ENCODE measurements around the gene SLC38A2.

The SLC38A2 gene

DNA sequence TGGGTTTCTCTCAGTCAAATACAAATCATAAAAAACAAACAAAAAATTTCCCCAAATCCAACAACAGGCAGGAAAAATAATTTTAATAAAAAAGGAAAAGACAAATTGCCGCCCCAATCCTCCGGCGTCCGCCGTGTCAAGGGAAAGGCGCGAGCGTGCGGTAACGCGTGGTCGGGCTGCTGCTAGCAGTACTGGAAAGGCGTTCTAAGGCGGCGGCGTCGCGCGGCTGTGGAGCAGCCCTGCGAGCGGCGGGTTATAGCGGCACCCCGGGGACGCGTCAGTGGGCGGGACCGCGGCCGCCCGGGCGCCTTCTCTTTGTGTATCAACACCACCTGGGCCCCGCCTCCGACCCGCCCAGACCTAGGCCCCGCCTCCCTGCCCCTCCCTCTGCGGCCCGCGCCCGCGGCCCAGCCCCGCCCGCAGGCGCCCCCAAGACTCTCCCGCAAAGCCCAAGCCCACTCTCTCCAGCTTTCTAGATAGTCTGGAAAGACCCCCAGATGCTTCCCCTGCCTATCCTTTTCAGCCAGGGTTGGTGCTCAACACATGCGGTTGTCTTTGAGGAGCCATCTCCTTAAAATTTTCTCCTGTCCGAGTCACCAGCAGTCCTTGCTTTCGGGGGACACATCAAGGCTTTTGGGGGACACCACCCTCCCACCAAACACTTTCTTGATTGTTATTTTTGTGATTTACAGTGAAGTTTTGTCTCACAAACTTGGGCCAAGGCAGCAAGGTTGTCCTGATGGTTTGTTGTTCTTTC, at the start of gene SLC38A2:
SLC38A2 (minus strand) TSS at position 230 of the 757 bp plus-strand sequence. CDS start 1,480 bp downstream, outside the sequence.
- Histone ChIP-seq H3K4me3 (ENCODE audit: low read depth in 1 of 2, low read length in 2 of 2) (peak within 1 kb of the TSS; percentile 89 to 99), H3K9ac (ENCODE audit: low read length) (peak within 1 kb of the TSS; percentile 97), H3K36me3 (ENCODE audit: insufficient read depth, low read length) (peaks cover 34% of the 10 kb centered on the region), H3K27ac (ENCODE audit: low read depth, low read length) (peak within 1 kb of the TSS; percentile 99), H3K9me3 (ENCODE audit: low read length) (no peaks in the 10 kb centered on the region), H3K4me1 (ENCODE audit: insufficient read depth, low read length) (peaks cover 29% of the 10 kb centered on the region), H3K27me3 (ENCODE audit: control insufficient read depth in 1 of 2, insufficient read depth in 2 of 2, low read length in 2 of 2) (no peaks in the 10 kb centered on the region)

DNA sequence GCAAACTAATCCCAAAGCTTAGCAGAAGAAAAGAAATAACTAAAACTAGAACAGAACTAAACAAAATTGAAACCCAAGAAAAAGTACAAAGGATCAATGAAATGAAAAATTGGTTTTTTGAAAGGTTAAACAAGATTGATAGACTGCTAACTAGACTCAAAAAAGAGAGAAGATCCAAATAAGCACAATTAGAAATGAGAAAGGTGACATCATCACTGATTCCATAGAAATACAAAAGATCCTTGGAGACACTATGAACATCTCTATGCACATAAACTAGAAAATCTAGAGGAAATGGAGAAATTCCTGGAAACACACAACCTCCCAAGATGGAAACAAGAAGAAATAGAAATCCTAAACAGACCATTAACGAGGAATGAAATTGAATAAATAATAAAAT, 47.1 kb upstream of the SLC38A2 start:
- H3K36me3 ChIP-seq (ENCODE audit: insufficient read depth, low read length), result no peaks in the 10 kb centered on the region
- H3K4me3 ChIP-seq (ENCODE audit: low read depth in 1 of 2, low read length in 2 of 2), result no peak overlapping the region
- no peaks in the 10 kb centered on the region for H3K27me3 ChIP-seq (ENCODE audit: control insufficient read depth in 1 of 2, insufficient read depth in 2 of 2, low read length in 2 of 2)
- H3K9ac ChIP-seq (ENCODE audit: low read length), result no peak overlapping the region
- H3K27ac ChIP-seq (ENCODE audit: low read depth, low read length), result no peak overlapping the region
- no peaks in the 10 kb centered on the region for H3K9me3 ChIP-seq (ENCODE audit: low read length)
- no peaks in the 10 kb centered on the region for H3K4me1 ChIP-seq (ENCODE audit: insufficient read depth, low read length)

DNA sequence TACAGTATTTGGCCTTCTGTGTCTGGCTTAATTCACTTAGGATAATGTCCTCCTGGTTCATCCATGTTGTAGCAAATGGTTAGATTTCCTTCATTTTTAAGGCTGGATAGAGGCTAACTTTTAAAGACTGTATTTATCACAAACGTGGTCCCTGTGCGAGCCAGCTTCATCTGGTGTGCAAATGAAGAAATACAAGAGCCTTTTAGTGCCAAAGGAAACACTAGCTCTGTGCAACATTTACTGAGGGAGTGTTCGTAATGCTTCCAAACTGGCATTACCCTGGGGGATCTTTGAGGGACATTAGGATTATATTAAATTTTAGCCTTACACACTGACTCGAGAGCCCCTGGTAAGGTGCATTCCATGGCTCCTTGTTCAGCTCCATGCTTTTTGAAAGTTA, 43.0 kb upstream of the SLC38A2 start:
- no peak overlapping the region for H3K4me3 ChIP-seq (ENCODE audit: low read depth in 1 of 2, low read length in 2 of 2)
- H3K9me3 ChIP-seq (ENCODE audit: low read length), result no peaks in the 10 kb centered on the region
- H3K9ac ChIP-seq (ENCODE audit: low read length), result no peak overlapping the region
- no peaks in the 10 kb centered on the region for H3K4me1 ChIP-seq (ENCODE audit: insufficient read depth, low read length)
- H3K27me3 ChIP-seq (ENCODE audit: control insufficient read depth in 1 of 2, insufficient read depth in 2 of 2, low read length in 2 of 2), result no peaks in the 10 kb centered on the region
- H3K27ac ChIP-seq (ENCODE audit: low read depth, low read length), result no peak overlapping the region
- H3K36me3 ChIP-seq (ENCODE audit: insufficient read depth, low read length), result no peaks in the 10 kb centered on the region

DNA sequence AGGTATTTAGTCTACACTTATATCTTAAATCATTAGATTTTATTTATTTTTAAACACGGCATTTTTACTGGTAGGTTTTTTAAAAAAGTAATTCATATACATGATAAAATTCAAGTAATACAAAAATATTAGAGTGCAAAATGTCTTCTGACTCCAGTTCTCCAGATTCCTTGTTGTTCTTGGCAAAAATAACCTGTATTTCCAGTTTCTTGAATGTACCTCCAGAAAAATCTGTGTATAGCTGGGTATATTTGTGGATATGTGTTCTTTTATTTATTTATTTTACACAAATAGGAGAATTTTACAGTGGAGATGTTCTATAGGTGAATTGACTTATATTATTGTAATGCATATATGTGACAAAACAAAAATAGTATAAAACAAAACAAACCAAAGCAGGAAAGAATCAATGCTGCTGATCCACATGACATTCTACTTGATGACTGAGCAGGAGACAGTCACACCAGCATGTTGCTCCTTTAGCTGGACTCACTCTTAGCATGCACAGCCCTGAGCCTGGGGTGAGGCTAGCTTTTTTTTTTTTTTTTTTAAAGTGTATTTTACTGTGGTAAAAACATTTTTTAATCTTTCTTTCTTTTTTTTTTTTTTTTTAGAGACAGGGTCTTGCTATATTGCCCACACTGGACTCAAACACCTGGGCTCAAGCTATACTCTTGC, 42.2 kb upstream of the SLC38A2 start:
- Histone ChIP-seq H3K27ac (ENCODE audit: low read depth, low read length) (no peak overlapping the region), H3K9ac (ENCODE audit: low read length) (no peak overlapping the region), H3K4me3 (ENCODE audit: low read depth in 1 of 2, low read length in 2 of 2) (no peak overlapping the region), H3K9me3 (ENCODE audit: low read length) (no peaks in the 10 kb centered on the region), H3K27me3 (ENCODE audit: control insufficient read depth in 1 of 2, insufficient read depth in 2 of 2, low read length in 2 of 2) (no peaks in the 10 kb centered on the region), H3K4me1 (ENCODE audit: insufficient read depth, low read length) (no peaks in the 10 kb centered on the region), H3K36me3 (ENCODE audit: insufficient read depth, low read length) (no peaks in the 10 kb centered on the region)

DNA sequence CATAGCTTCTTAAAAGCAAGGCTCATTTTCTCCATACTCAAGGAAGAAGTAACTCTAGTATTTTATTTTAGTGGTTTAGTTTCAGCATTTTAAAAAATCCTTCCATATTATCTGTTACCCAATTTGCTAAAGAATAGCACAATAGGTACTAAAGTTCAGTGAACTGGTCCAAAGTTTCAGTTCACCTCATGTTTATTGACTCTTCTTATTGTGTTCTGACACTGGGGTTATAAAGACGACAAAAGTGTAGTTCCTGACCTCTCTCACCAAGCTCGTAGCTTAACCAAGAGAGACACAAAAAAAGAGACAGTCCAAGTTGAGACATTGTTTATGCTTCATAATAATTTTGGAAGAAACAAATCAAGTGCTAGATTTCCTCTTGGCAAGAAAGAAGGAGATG, 40.8 kb upstream of the SLC38A2 start:
- Histone ChIP-seq H3K9me3 (ENCODE audit: low read length) (no peaks in the 10 kb centered on the region), H3K27ac (ENCODE audit: low read depth, low read length) (no peak overlapping the region), H3K9ac (ENCODE audit: low read length) (no peak overlapping the region), H3K36me3 (ENCODE audit: insufficient read depth, low read length) (no peaks in the 10 kb centered on the region), H3K4me3 (ENCODE audit: low read depth in 1 of 2, low read length in 2 of 2) (no peak overlapping the region), H3K27me3 (ENCODE audit: control insufficient read depth in 1 of 2, insufficient read depth in 2 of 2, low read length in 2 of 2) (no peaks in the 10 kb centered on the region), H3K4me1 (ENCODE audit: insufficient read depth, low read length) (no peaks in the 10 kb centered on the region)

DNA sequence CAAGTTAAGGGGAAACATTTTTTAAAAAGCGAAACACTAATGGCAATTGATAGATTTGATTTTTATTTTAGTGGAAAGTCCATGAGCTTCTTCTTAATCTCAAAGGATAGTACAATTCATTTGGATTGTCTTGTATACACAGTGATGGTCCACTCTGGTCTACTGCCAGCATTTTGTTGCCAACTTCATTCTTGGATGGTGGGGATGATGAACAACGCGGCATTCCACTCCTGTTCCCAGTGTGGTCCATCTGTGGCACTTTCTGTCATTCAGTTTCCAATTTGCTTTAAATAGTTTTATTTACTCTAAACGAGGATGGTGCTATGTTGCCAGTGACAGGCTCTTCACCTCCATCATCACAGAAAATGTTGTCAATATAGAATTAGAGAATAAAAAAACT, 40.3 kb upstream of the SLC38A2 start:
- Histone ChIP-seq H3K4me3 (ENCODE audit: low read depth in 1 of 2, low read length in 2 of 2) (no peak overlapping the region), H3K9ac (ENCODE audit: low read length) (no peak overlapping the region), H3K9me3 (ENCODE audit: low read length) (no peaks in the 10 kb centered on the region), H3K27me3 (ENCODE audit: control insufficient read depth in 1 of 2, insufficient read depth in 2 of 2, low read length in 2 of 2) (no peaks in the 10 kb centered on the region), H3K4me1 (ENCODE audit: insufficient read depth, low read length) (no peaks in the 10 kb centered on the region), H3K36me3 (ENCODE audit: insufficient read depth, low read length) (no peaks in the 10 kb centered on the region), H3K27ac (ENCODE audit: low read depth, low read length) (no peak overlapping the region)

DNA sequence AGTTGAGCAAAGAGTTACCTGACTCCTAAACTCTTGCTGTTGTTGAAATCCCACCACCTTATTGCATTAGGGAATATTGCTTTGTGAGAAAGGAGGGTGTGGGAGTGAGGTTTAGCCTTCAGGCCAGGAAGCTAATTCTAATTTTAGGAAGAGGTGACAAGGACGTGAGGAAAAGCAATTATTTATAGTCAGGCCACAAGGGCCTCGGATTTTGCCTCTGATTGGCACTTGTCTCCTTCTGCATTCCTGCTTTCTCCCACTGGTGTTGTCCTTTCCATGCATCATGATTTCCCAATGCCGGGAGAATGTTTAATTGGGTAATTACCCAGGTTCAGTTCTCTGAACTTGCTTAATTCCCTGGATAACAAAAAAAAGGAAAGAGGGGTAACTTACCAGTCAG, 37.9 kb upstream of the SLC38A2 start:
- no peaks in the 10 kb centered on the region for H3K36me3 ChIP-seq (ENCODE audit: insufficient read depth, low read length)
- H3K9me3 ChIP-seq (ENCODE audit: low read length), result no peaks in the 10 kb centered on the region
- no peak overlapping the region for H3K27ac ChIP-seq (ENCODE audit: low read depth, low read length)
- H3K4me3 ChIP-seq (ENCODE audit: low read depth in 1 of 2, low read length in 2 of 2), result no peak overlapping the region
- H3K27me3 ChIP-seq (ENCODE audit: control insufficient read depth in 1 of 2, insufficient read depth in 2 of 2, low read length in 2 of 2), result no peaks in the 10 kb centered on the region
- H3K4me1 ChIP-seq (ENCODE audit: insufficient read depth, low read length), result no peaks in the 10 kb centered on the region
- H3K9ac ChIP-seq (ENCODE audit: low read length), result no peak overlapping the region

DNA sequence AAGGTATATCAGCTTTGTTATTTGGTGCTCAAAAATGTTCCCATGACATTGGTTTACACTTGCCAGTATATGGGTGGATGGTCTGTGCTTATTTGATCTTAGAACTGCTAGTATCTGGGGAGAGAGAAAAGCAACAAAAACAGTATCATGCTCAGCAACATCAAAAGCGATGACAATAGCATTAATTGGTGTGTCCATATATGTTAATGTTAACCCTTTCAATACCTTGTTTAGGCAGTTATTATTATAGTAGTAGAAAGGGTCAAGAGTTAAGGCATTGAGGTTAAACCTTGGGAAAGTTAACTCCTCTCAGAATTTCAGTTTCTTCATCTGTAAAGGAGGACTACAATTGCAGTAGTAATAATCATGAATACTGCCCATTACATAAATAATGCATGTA, 37.4 kb upstream of the SLC38A2 start:
- Histone ChIP-seq H3K27ac (ENCODE audit: low read depth, low read length) (no peak overlapping the region), H3K9me3 (ENCODE audit: low read length) (no peaks in the 10 kb centered on the region), H3K4me1 (ENCODE audit: insufficient read depth, low read length) (no peaks in the 10 kb centered on the region), H3K36me3 (ENCODE audit: insufficient read depth, low read length) (no peaks in the 10 kb centered on the region), H3K27me3 (ENCODE audit: control insufficient read depth in 1 of 2, insufficient read depth in 2 of 2, low read length in 2 of 2) (no peaks in the 10 kb centered on the region), H3K9ac (ENCODE audit: low read length) (no peak overlapping the region), H3K4me3 (ENCODE audit: low read depth in 1 of 2, low read length in 2 of 2) (no peak overlapping the region)

DNA sequence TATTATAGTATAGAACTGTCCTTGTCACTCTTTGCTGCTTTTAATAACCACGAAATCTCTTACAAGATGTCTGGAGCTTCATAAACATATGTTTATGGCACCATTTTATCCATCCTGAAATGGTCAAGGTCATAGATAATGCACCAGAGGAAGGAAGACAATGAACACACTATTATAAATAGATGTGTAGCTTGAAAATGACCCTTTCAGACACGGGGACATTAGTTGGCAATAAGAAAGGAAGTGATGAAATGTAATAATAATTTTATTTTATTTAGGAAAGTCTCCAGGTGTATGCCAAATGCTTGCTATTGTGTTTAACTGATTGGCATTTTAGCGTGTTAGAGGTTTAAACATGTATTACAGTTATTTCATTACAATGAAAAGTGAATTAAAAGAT, 36.8 kb upstream of the SLC38A2 start:
- Histone ChIP-seq H3K27me3 (ENCODE audit: control insufficient read depth in 1 of 2, insufficient read depth in 2 of 2, low read length in 2 of 2) (no peaks in the 10 kb centered on the region), H3K9ac (ENCODE audit: low read length) (no peak overlapping the region), H3K27ac (ENCODE audit: low read depth, low read length) (no peak overlapping the region), H3K9me3 (ENCODE audit: low read length) (no peaks in the 10 kb centered on the region), H3K4me3 (ENCODE audit: low read depth in 1 of 2, low read length in 2 of 2) (no peak overlapping the region), H3K4me1 (ENCODE audit: insufficient read depth, low read length) (peaks cover 5% of the 10 kb centered on the region), H3K36me3 (ENCODE audit: insufficient read depth, low read length) (no peaks in the 10 kb centered on the region)

DNA sequence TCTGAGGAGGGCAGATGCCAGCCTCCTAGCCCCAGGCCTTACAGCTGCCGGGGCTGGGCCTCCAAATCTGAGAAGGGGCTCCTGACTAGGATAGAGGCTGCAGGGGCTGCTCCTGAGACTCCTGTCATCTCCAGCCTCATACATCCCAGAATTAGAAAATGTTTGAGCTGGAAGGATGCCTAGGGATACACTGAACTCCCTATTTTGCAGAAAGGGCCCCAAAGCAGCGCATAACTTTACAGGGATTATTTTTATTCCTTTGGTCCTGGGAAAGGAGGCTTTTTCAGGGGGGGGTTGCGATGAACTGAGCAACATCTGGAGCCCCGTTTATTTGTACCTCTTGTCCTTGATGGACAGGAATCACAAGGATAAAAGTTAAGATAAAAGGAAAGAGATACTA, 35.9 kb upstream of the SLC38A2 start:
- Histone ChIP-seq H3K27ac (ENCODE audit: low read depth, low read length) (no peak overlapping the region), H3K9me3 (ENCODE audit: low read length) (no peaks in the 10 kb centered on the region), H3K4me1 (ENCODE audit: insufficient read depth, low read length) (peaks cover 14% of the 10 kb centered on the region)

DNA sequence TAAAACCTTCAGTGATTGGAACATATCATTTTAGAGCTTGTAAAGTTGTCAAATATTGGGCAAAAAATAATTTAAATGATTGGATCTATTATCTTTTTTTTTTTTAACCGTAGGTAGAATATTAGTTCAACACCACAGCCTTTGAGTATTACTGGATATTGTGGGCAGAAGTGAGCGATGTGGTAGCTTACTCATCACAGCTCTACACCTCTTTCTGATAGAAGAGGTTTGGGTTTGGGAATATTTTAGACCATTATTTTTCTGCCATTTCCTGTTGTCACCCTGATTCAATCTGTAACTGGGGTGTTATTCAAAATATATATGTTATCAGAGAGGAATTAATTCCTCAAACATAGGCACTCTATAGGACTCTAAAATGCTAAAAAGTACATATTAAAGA, 34.8 kb upstream of the SLC38A2 start:
- no peak overlapping the region for H3K4me3 ChIP-seq (ENCODE audit: low read depth in 1 of 2, low read length in 2 of 2)
- no peaks in the 10 kb centered on the region for H3K9me3 ChIP-seq (ENCODE audit: low read length)
- H3K27ac ChIP-seq (ENCODE audit: low read depth, low read length), result no peak overlapping the region
- peaks cover 25% of the 10 kb centered on the region for H3K4me1 ChIP-seq (ENCODE audit: insufficient read depth, low read length)
- H3K36me3 ChIP-seq (ENCODE audit: insufficient read depth, low read length), result no peaks in the 10 kb centered on the region
- H3K9ac ChIP-seq (ENCODE audit: low read length), result no peak overlapping the region
- no peaks in the 10 kb centered on the region for H3K27me3 ChIP-seq (ENCODE audit: control insufficient read depth in 1 of 2, insufficient read depth in 2 of 2, low read length in 2 of 2)

More for the DNA sequence above, 35.9 kb upstream of the SLC38A2 start:
- Histone ChIP-seq H3K4me3 (ENCODE audit: low read depth in 1 of 2, low read length in 2 of 2) (no peak overlapping the region), H3K36me3 (ENCODE audit: insufficient read depth, low read length) (no peaks in the 10 kb centered on the region), H3K9ac (ENCODE audit: low read length) (no peak overlapping the region), H3K27me3 (ENCODE audit: control insufficient read depth in 1 of 2, insufficient read depth in 2 of 2, low read length in 2 of 2) (no peaks in the 10 kb centered on the region)

Data from muscle layer of colon (tissue), 2 donors.